Naive thymus-derived CD4-positive, alpha-beta T cell (primary cell): ENCODE results near the gene FAM204A. TPM values are rescaled to one million over a fixed set of nuclear protein-coding genes. Genes with fewer than 3 reads are reported as not detected.

Experiments
- ATAC-seq: fragments of 150-1000 bp; cut with Tn5 transposase; 2 replicates; pipeline ENCODE4 v1.10.0; 2021; ENCODE audit warnings: mild to moderate bottlenecking, moderate library complexity
- CTCF ChIA-PET: fragments of 350-600 bp; sonication (Branson Sonifier 250); formaldehyde crosslinking; loops from one replicate; lab custom pipeline; 2021; ENCODE audit warnings: antibody characterized with exemption; lab: Charles Lee
- POLR2A ChIA-PET: fragments of 350-600 bp; sonication (Branson Sonifier 250); formaldehyde crosslinking; loops from one replicate; lab custom pipeline; 2021; ENCODE audit warnings: antibody characterized with exemption, inconsistent platforms; lab: Charles Lee
- DNase-seq, 9 donors: peaks; one replicate each; pipeline versions ENCODE4 v3.0.0 to v3.0.0-alpha.2; 2020 to 2022; ENCODE audit warnings: mixed read lengths in 1 of 9
- H3K27ac ChIP-seq: one replicate; pipeline ENCODE4 v1.7.0; 2013; ENCODE audit warnings: mild to moderate bottlenecking, low read depth, low read length, moderate library complexity
- H3K27me3 ChIP-seq, 2 donors: one replicate each; pipeline ENCODE4 v1.7.0; 2013; ENCODE audit warnings: low read length in 2 of 2, mild to moderate bottlenecking in 2 of 2, moderate library complexity in 2 of 2; ENCODE audit not compliant: control insufficient read depth in 2 of 2, insufficient read depth in 2 of 2
- H3K36me3 ChIP-seq, 3 experiments: 1 replicate in 2 of 3; 2 replicates in 1 of 3; pipeline ENCODE4 v1.7.0; 2013; ENCODE audit warnings: low read length in 3 of 3, mild to moderate bottlenecking in 3 of 3, moderate library complexity in 1 of 3; ENCODE audit not compliant: insufficient read depth in 3 of 3, control insufficient read depth in 2 of 3
- H3K4me1 ChIP-seq, 2 donors: one replicate each; pipeline ENCODE4 v1.7.0; 2013; ENCODE audit warnings: low read length in 2 of 2, mild to moderate bottlenecking in 2 of 2, moderate library complexity in 1 of 2; ENCODE audit not compliant: control insufficient read depth in 2 of 2, insufficient read depth in 2 of 2
- H3K4me3 ChIP-seq: 2 replicates; pipeline ENCODE4 v1.7.0; 2013; ENCODE audit warnings: mild to moderate bottlenecking, low read length
- H3K9me3 ChIP-seq, 3 experiments: 1 replicate in 2 of 3; 2 replicates in 1 of 3; pipeline ENCODE4 v1.7.0; 2013; ENCODE audit warnings: low read length in 3 of 3; ENCODE audit not compliant: control insufficient read depth in 2 of 3
- H3K27ac Mint-ChIP-seq, 9 donors: one replicate each; pipeline ENCODE4 v1.8.0; 2020 to 2022; ENCODE audit warnings: mixed read lengths in 9 of 9, mild to moderate bottlenecking in 8 of 9, moderate library complexity in 5 of 9, inconsistent platforms in 2 of 9
- H3K27me3 Mint-ChIP-seq, 5 donors: one replicate each; pipeline ENCODE4 v1.8.0; 2021 to 2022; ENCODE audit warnings: mixed read lengths in 5 of 5, mild to moderate bottlenecking in 1 of 5
- H3K36me3 Mint-ChIP-seq, 5 donors: one replicate each; pipeline ENCODE4 v1.8.0; 2020 to 2022; ENCODE audit warnings: mixed read lengths in 5 of 5, mild to moderate bottlenecking in 3 of 5, inconsistent platforms in 1 of 5
- H3K4me1 Mint-ChIP-seq, 7 donors: one replicate each; pipeline ENCODE4 v1.8.0; 2020 to 2022; ENCODE audit warnings: mixed read lengths in 7 of 7, mild to moderate bottlenecking in 3 of 7, inconsistent platforms in 1 of 7
- H3K4me3 Mint-ChIP-seq, 10 donors: one replicate each; pipeline ENCODE4 v1.8.0; 2020 to 2022; ENCODE audit warnings: mild to moderate bottlenecking in 10 of 10, mixed read lengths in 10 of 10, moderate library complexity in 6 of 10, inconsistent platforms in 2 of 10
- H3K9me3 Mint-ChIP-seq, 11 donors: one replicate each; pipeline ENCODE4 v1.8.0; 2020 to 2022; ENCODE audit warnings: mixed read lengths in 11 of 11, mild to moderate bottlenecking in 4 of 11, inconsistent platforms in 1 of 11, moderate library complexity in 1 of 11
- intact Hi-C, 2 donors: fragments of 100-400 bp; cut with micrococcal nuclease; formaldehyde crosslinking; loops; one replicate each; pipeline ENCODE4 v1.15.1; 2023
- polyA plus RNA-seq, 2 donors: library from polyadenylated mRNA; unstranded; fragments of 300-500 nt; fragmentation: Illumina TruSeq; gene quantifications; one replicate each; pipeline ENCODE4 v1.2.3, GENCODE V29; 2021
- total RNA-seq, 6 experiments: library from RNA in 5 of 6; stranded (reverse) in 5 of 6; gene quantifications; 1 replicate in 5 of 6; 2 replicates in 1 of 6; pipeline ENCODE4 v1.2.3 and lab custom pipeline; 2021 to 2026

The FAM204A gene
- total and polyA plus RNA-seq, 7 experiments from 2014 or later: 56.6 to 122 (median 64.8) TPM

GRCh38 chr10:118369641-118370205, 27.6 kb upstream of the FAM204A start:
- intact Hi-C loops: no loop called here
- ATAC-seq: no peak
- Histone ChIP-seq H3K4me3 (no peak overlapping the region), H3K4me1 (no peaks in the 10 kb centered on the region), H3K27ac (no peak overlapping the region), H3K36me3 (no peaks in the 10 kb centered on the region), H3K9me3 (no peaks in the 10 kb centered on the region), H3K27me3 (peaks cover 0 to 14% of the 10 kb centered on the region in 2 donors)
- ChIA-PET CTCF (no interaction called here), POLR2A (no interaction called here)
- Mint-ChIP-seq H3K27ac (no peak overlapping the region), H3K27me3 (peaks cover 29 to 44% (median 39%) of the 10 kb centered on the region in 5 donors), H3K36me3 (peaks cover 0 to 10% (median 0%) of the 10 kb centered on the region in 5 donors), H3K4me1 (no peaks in the 10 kb centered on the region), H3K9me3 (peaks cover 0 to 24% (median 5%) of the 10 kb centered on the region in 11 donors), H3K4me3 (no peak overlapping the region)
- DNase-seq: no peak

DNA sequence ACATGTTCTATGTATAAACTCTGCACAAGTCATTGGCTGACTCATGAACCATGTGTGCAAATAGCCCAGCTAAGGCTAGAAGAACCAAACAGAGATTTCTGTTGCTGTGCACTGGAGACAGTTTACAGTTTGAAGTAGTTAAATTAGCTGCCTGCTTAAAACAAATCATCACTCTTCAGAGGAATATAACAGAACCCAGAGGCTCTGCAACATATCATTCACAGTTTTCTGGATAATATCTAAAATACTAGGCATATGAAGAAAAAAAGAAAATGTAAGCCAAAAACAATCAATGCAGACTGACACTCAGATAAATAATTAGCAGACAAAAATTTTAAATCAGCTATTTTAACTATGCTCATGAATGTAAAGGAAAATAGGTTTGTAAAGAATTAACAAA, 23.6 kb upstream of the FAM204A start:
- no peaks in the 10 kb centered on the region for H3K36me3 ChIP-seq
- no peak for ATAC-seq
- intact Hi-C loops: no loop called here
- no peaks in the 10 kb centered on the region for H3K9me3 ChIP-seq
- H3K4me1 ChIP-seq: no peaks in the 10 kb centered on the region
- Mint-ChIP-seq H3K27me3 (peaks cover 20 to 47% (median 28%) of the 10 kb centered on the region in 5 donors), H3K36me3 (peaks cover 0 to 10% (median 0%) of the 10 kb centered on the region in 5 donors), H3K9me3 (peaks cover 0 to 27% (median 7%) of the 10 kb centered on the region in 11 donors), H3K4me3 (no peak overlapping the region), H3K4me1 (no peaks in the 10 kb centered on the region), H3K27ac (no peak overlapping the region)
- ChIA-PET POLR2A (no interaction called here), CTCF (no interaction called here)
- H3K4me3 ChIP-seq: no peak overlapping the region
- H3K27me3 ChIP-seq: peaks cover 0 to 4% of the 10 kb centered on the region in 2 donors
- no peak for DNase-seq
- no peak overlapping the region for H3K27ac ChIP-seq

DNA sequence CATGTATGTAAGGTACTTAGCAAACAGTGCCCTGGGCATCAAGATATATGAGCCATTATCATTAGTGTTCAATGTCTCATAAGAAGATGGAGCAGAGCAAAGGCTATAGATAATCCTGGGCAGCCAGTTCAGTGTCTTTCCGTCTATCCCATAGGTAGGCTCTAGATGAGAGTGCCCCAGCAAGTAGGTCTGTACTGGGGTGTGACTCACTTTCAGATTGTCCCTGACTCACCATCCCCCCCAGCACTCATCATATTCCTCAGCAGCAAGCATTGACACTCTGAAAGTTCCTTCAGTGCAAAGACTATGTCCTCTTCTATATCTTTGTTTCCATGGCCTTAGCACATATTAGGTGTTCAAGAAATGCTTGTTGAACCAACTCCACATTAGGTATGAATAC, 20.0 kb upstream of the FAM204A start:
- H3K27me3 Mint-ChIP-seq: peaks cover 12 to 33% (median 22%) of the 10 kb centered on the region in 5 donors
- Histone ChIP-seq H3K4me3 (no peak overlapping the region), H3K36me3 (no peaks in the 10 kb centered on the region), H3K9me3 (no peaks in the 10 kb centered on the region), H3K27ac (no peak overlapping the region), H3K27me3 (no peaks in the 10 kb centered on the region), H3K4me1 (no peaks in the 10 kb centered on the region)
- intact Hi-C loops: no loop called here
- H3K4me3 Mint-ChIP-seq: no peak overlapping the region
- peaks cover 0 to 22% (median 5%) of the 10 kb centered on the region in 11 donors for H3K9me3 Mint-ChIP-seq
- ChIA-PET CTCF (no interaction called here), POLR2A (no interaction called here)
- H3K4me1 Mint-ChIP-seq: no peaks in the 10 kb centered on the region
- peaks cover 0 to 10% (median 0%) of the 10 kb centered on the region in 5 donors for H3K36me3 Mint-ChIP-seq
- no peak for DNase-seq
- no peak for ATAC-seq
- no peak overlapping the region for H3K27ac Mint-ChIP-seq

GRCh38 chr10:118358327-118358726, 16.2 kb upstream of the FAM204A start:
- no peak overlapping the region for H3K4me3 ChIP-seq
- H3K9me3 Mint-ChIP-seq: no peaks in the 10 kb centered on the region
- no peaks in the 10 kb centered on the region for H3K9me3 ChIP-seq
- H3K4me1 ChIP-seq: no peaks in the 10 kb centered on the region
- no peaks in the 10 kb centered on the region for H3K36me3 ChIP-seq
- H3K36me3 Mint-ChIP-seq: no peaks in the 10 kb centered on the region
- no peak overlapping the region for H3K27ac Mint-ChIP-seq
- peaks cover 0 to 3% of the 10 kb centered on the region in 2 donors for H3K27me3 ChIP-seq
- H3K27ac ChIP-seq: no peak overlapping the region
- H3K4me3 Mint-ChIP-seq: no peak overlapping the region
- no peaks in the 10 kb centered on the region for H3K4me1 Mint-ChIP-seq
- intact Hi-C loops: no loop called here
- peaks cover 21 to 41% (median 30%) of the 10 kb centered on the region in 5 donors for H3K27me3 Mint-ChIP-seq
- ATAC-seq (no peak), DNase-seq (no peak)
- ChIA-PET CTCF (no interaction called here), POLR2A (no interaction called here)

- Histone ChIP-seq H3K36me3 (no peaks in the 10 kb centered on the region), H3K4me3 (no peak overlapping the region), H3K27me3 (peaks cover 0 to 3% of the 10 kb centered on the region in 2 donors), H3K4me1 (no peaks in the 10 kb centered on the region), H3K27ac (no peak overlapping the region), H3K9me3 (no peaks in the 10 kb centered on the region)
- no peak for ATAC-seq
- intact Hi-C loops: no loop called here
- POLR2A ChIA-PET: no interaction called here
- no peak for DNase-seq
- Mint-ChIP-seq H3K4me3 (no peak overlapping the region), H3K9me3 (no peaks in the 10 kb centered on the region), H3K27ac (no peak overlapping the region), H3K27me3 (peaks cover 23 to 42% (median 31%) of the 10 kb centered on the region in 5 donors), H3K4me1 (no peaks in the 10 kb centered on the region), H3K36me3 (no peaks in the 10 kb centered on the region)
- CTCF ChIA-PET: no interaction called here
These were observed 15.7 kb upstream of the FAM204A start for GRCh38 chr10:118357841-118358240.

DNA sequence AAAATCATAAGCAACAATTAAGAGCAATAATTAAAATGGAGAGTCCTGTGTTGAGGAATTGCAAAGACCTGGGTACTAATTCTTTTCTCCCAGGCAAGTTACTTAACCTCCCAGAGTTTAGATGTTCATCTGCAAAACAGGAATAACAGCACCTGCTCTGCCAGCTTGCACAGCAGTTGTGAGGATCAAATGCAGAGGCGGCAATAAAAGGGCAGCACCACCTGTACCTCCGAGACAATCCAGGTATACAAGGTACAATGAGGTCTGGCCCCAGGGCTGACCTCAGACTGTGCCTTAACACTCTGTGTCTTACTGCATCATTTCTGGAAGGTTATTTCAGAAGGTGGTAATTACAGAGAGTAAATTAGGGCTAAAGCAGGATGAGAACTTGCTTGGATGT, 14.5 kb upstream of the FAM204A start:
- Mint-ChIP-seq H3K36me3 (no peaks in the 10 kb centered on the region), H3K27ac (no peak overlapping the region), H3K4me3 (no peak overlapping the region), H3K27me3 (peaks cover 26 to 46% (median 40%) of the 10 kb centered on the region in 5 donors), H3K4me1 (no peaks in the 10 kb centered on the region), H3K9me3 (peaks cover 0 to 3% (median 0%) of the 10 kb centered on the region in 11 donors)
- ChIA-PET POLR2A (no interaction called here), CTCF (interaction anchor here (0.7 kb wide), 1 partner anchor 13 kb away, joined by 3 read pairs; no protein-coding TSS in a partner anchor)
- DNase-seq: no peak
- no peak overlapping the region for H3K27ac ChIP-seq
- intact Hi-C loops: no loop called here
- H3K27me3 ChIP-seq: peaks cover 0 to 3% of the 10 kb centered on the region in 2 donors
- H3K36me3 ChIP-seq: no peaks in the 10 kb centered on the region
- no peaks in the 10 kb centered on the region for H3K4me1 ChIP-seq
- no peak for ATAC-seq
- H3K4me3 ChIP-seq: no peak overlapping the region
- H3K9me3 ChIP-seq: no peaks in the 10 kb centered on the region

DNA sequence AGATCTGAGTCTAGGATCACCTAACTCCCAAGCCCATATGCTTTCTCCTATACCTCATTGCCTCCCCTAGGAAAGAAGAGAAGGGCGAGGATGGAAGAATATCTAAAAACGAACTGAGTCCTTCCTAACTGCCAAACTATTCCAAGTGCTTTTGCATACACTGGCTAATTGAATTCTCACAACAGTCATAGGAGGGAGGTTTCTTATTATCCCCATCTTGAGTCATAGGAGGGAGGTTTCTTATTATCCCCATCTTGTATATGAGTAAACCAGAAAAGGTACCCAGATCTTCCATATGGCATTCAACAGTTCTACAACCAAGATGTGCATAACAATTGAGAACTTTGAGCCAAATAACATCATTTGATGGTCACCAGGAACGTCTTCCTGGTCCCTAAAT, 13.1 kb upstream of the FAM204A start:
- H3K27ac ChIP-seq: no peak overlapping the region
- H3K36me3 ChIP-seq: no peaks in the 10 kb centered on the region
- Mint-ChIP-seq H3K36me3 (peaks cover 0 to 5% (median 0%) of the 10 kb centered on the region in 5 donors), H3K4me1 (no peaks in the 10 kb centered on the region), H3K27ac (no peak overlapping the region), H3K27me3 (peaks cover 32 to 51% (median 49%) of the 10 kb centered on the region in 5 donors), H3K9me3 (peaks cover 0 to 8% (median 0%) of the 10 kb centered on the region in 11 donors), H3K4me3 (no peak overlapping the region)
- DNase-seq: no peak
- ChIA-PET CTCF (no interaction called here), POLR2A (no interaction called here)
- H3K9me3 ChIP-seq: no peaks in the 10 kb centered on the region
- no peaks in the 10 kb centered on the region for H3K4me1 ChIP-seq
- ATAC-seq: no peak
- intact Hi-C loops: no loop called here
- peaks cover 0 to 3% of the 10 kb centered on the region in 2 donors for H3K27me3 ChIP-seq
- H3K4me3 ChIP-seq: no peak overlapping the region
